ENCODE measurements around the gene NXPE3. TPM values are rescaled to one million over a fixed set of nuclear protein-coding genes. Genes with fewer than 3 reads are reported as not detected.

Gene NXPE3
- total and polyA plus RNA-seq, 3 donors from 2014 or later: 11.7 to 17.0 (median 14.6) TPM

- no peak for DNase-seq
- H3K27ac ChIP-seq: no peak overlapping the region
Measured at GRCh38 chr3:101836652-101837598, 57.9 kb downstream of the NXPE3 start.

GRCh38 chr3:101838691-101839090 lies 59.7 kb downstream of the NXPE3 start:
- no peaks in the 10 kb centered on the region for H3K9me3 ChIP-seq
- intact Hi-C loops (cut with DNase I; ENCODE audit: low total_unique reads): no loop called here
- H3K36me3 ChIP-seq (ENCODE audit: low read depth, missing control alignments): no peaks in the 10 kb centered on the region
- no peak for TF ChIP-seq CTCF (IDR thresholded peaks at IDR 0.05)
- no peak overlapping the region for H3K27ac ChIP-seq
- no peak for DNase-seq
- 98% methylated on average over 2 of the region's 2 CpGs for WGBS, 2 donors
- H3K27me3 ChIP-seq: no peaks in the 10 kb centered on the region
- H3K4me3 ChIP-seq: no peak overlapping the region
- no peaks in the 10 kb centered on the region for H3K4me1 ChIP-seq

More at GRCh38 chr3:101836652-101837598, 57.9 kb downstream of the NXPE3 start:
- no peaks in the 10 kb centered on the region for H3K4me1 ChIP-seq
- intact Hi-C loops (cut with DNase I; ENCODE audit: low total_unique reads): no loop called here
- no peaks in the 10 kb centered on the region for H3K36me3 ChIP-seq (ENCODE audit: low read depth, missing control alignments)
- no peak overlapping the region for H3K4me3 ChIP-seq
- no peaks in the 10 kb centered on the region for H3K27me3 ChIP-seq
- 72 to 77% methylated on average over 3 of the region's 3 CpGs for WGBS, 2 donors
- no peak for TF ChIP-seq POLR2A (IDR thresholded peaks at IDR 0.05)
- TF ChIP-seq CTCF (IDR thresholded peaks at IDR 0.05): no peak
- H3K9me3 ChIP-seq: no peaks in the 10 kb centered on the region

- Histone ChIP-seq H3K36me3 (ENCODE audit: low read depth, missing control alignments) (no peaks in the 10 kb centered on the region), H3K27ac (no peak overlapping the region), H3K9me3 (no peaks in the 10 kb centered on the region), H3K4me3 (no peak overlapping the region), H3K4me1 (no peaks in the 10 kb centered on the region), H3K27me3 (no peaks in the 10 kb centered on the region)
- intact Hi-C loops (cut with DNase I; ENCODE audit: low total_unique reads): no loop called here
- DNase-seq: no peak
- TF ChIP-seq CTCF (IDR thresholded peaks at IDR 0.05) (no peak), POLR2A (IDR thresholded peaks at IDR 0.05) (no peak)
Measured at GRCh38 chr3:101840066-101840465, 61.1 kb downstream of the NXPE3 start.

GRCh38 chr3:101842245-101842934 lies 63.4 kb downstream of the NXPE3 start:
- 74 to 75% methylated on average over 2 of the region's 2 CpGs for WGBS, 2 donors
- Histone ChIP-seq H3K9me3 (no peaks in the 10 kb centered on the region), H3K4me1 (no peaks in the 10 kb centered on the region), H3K27me3 (no peaks in the 10 kb centered on the region), H3K4me3 (no peak overlapping the region), H3K36me3 (ENCODE audit: low read depth, missing control alignments) (no peaks in the 10 kb centered on the region), H3K27ac (no peak overlapping the region)
- TF ChIP-seq CTCF (IDR thresholded peaks at IDR 0.05) (no peak), POLR2A (IDR thresholded peaks at IDR 0.05) (no peak)
- no peak for DNase-seq
- intact Hi-C loops (cut with DNase I; ENCODE audit: low total_unique reads): no loop called here

Data from testis (tissue), 3 donors.